Keratinocyte (primary cell): ENCODE measurements around the gene TPPP2.

Source experiments
- EZH2 ChIP-seq: IDR thresholded peaks from one replicate; pipeline ENCODE4 v1.6.1; 2012; ENCODE audit warnings: inconsistent platforms, mild to moderate bottlenecking, low read length, moderate library complexity
- TF ChIP-seq, protein P1 (sequence below), 3 experiments: IDR thresholded peaks in 1 of 3; conservative IDR thresholded peaks in 1 of 3; optimal IDR thresholded peaks in 1 of 3; 2 replicates in 2 of 3; 3 replicates in 1 of 3; pipeline versions ENCODE3 to v1.5.1; 2011; ENCODE audit warnings: low read length in 3 of 3, mild to moderate bottlenecking in 3 of 3, moderate library complexity in 2 of 3, control low read depth in 1 of 3, inconsistent platforms in 1 of 3; ENCODE audit not compliant: insufficient read depth in 2 of 3; ENCODE audit errors: extremely low read depth in 1 of 3

DNA sequence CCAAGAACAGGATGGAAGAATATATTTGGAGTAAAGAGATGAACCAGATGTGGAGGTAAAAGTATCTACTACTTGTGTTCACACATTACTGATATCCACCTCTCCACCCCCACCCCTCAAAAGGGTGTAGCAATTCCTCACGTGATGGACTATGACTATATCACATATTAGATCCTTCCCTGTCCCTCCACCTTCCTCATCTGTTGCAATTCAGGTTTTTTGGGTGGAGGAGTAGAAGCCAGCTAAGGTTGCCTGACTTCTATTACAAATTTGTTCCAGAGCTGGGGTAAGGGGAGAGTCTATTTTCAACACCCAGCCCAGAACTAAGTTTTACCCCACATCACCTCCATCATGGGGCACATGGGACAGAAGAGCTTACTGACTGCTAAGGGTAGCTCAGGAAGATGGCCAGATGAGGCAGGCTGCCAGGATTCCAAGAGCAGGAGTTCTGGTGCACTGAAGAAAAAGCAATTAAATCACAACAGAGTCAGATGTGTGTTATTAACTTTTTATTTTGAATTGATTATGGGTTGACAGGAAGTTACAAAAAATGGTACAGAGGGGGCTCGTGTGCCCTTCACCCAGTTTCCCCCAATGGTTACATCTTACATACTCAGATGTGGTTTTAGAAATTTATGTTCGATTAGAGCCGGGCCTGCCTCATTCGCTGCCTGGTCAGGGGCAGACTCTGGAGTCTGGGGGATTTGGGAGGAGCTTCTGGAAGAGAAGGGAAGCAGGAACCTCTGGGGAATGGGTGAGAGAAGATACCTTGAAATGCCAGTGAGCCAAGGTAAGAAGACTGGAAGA lies 2.5 kb downstream of the TPPP2 start:
- TF ChIP-seq, protein P1, sequence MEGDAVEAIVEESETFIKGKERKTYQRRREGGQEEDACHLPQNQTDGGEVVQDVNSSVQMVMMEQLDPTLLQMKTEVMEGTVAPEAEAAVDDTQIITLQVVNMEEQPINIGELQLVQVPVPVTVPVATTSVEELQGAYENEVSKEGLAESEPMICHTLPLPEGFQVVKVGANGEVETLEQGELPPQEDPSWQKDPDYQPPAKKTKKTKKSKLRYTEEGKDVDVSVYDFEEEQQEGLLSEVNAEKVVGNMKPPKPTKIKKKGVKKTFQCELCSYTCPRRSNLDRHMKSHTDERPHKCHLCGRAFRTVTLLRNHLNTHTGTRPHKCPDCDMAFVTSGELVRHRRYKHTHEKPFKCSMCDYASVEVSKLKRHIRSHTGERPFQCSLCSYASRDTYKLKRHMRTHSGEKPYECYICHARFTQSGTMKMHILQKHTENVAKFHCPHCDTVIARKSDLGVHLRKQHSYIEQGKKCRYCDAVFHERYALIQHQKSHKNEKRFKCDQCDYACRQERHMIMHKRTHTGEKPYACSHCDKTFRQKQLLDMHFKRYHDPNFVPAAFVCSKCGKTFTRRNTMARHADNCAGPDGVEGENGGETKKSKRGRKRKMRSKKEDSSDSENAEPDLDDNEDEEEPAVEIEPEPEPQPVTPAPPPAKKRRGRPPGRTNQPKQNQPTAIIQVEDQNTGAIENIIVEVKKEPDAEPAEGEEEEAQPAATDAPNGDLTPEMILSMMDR (optimal IDR thresholded peaks at IDR 0.05 in 1 of 3, IDR thresholded peaks at IDR 0.05 in 1 of 3, conservative IDR thresholded peaks at IDR 0.05 in 1 of 3; ENCODE audit: extremely low read depth in 1 of 3, insufficient read depth in 2 of 3, low read length in 3 of 3) = no peak
- TF ChIP-seq EZH2 = no peak
